HG02870 (cell line): Measurements from ENCODE around the gene ABLIM3.

Source experiments
- ATAC-seq: cut with Tn5 transposase; IDR thresholded peaks from one replicate; pipeline ENCODE4 v1.9.1; 2021; ENCODE audit warnings: mild to moderate bottlenecking, moderate library complexity; ENCODE audit not compliant: unreplicated experiment

ABLIM3 gene

DNA sequence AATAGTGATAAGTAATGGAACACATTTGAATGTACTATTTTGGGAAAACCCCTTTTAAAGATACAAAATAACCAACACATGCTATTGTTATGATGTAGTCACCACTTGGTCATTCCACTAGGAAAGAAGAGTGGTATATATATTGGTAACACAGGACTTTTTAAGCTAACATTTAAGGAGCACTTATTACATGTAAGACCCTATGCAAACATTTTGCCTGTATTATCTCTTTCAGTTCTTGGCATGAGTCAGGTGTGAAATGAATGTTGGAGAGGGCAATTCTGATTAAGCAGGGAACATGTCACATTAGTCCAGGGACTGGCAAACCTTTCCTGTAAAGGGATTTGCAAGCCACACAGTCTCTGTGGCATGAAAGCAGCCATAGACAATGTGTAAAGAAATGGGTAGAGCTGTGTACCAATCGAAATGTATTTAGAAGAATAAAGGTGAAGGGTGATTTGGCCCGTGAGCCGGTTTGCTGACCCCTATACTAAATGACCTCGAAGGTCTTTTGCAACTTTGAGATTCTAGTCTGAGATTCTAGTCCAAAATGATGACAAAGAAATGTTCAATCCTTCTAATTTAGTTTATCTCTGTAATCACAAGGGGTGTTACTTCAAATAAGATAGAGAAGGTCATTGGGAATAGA, 15.3 kb downstream of the ABLIM3 start:
- no peak for ATAC-seq

DNA sequence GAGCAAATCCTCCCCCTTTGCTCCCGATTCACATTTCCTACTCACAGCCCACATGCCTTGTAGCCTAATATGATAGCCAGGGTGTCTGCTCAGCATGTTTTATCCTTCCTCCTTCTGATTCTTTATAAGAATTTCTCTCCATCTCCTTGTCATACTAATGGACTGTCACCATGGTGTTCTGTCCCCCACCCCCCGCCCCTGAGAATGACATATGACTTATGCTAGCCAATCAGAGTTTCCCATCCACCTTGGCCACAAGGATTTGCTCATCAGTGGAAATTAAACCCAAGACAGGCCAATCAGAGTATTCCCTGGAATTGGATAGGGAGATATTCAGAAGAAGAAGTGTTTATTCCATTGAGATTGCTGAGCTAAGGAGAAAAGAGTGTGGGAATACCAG, 16.0 kb downstream of the ABLIM3 start:
- no peak for ATAC-seq

GRCh38 chr5:149160291-149160787, 19.0 kb downstream of the ABLIM3 start:
- ATAC-seq, result no peak

DNA sequence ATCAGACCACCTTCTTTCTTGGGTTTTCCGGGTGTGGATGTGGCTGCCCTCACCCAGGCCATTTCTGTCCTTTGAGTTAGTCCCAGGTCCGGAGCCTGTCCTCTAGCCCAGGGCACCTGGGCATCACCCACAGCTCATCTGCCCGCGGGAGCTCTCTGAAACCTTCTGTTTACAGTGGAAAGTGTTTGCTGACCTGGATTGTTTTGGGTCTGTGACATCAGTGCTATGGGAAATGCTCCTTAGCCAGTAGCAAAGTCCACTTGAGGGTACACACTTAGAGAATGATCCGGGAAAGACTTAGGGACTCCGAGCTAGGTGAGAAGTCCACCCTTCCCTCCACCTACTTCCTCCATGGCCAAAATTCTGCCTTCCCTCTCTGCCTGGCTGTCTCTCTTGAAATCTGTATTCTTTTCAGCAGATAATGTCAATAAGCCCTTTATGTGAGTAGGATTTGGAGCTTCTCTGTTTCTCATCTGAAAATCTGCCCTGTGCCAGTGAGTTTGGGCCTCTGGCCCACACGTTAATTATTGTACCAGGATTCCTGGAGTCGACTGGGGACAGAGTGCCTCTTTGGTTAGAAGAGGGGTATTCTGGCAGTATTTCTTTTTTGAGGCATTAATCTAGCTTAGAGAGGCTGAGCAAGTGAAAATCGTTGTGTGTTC, 19.9 kb downstream of the ABLIM3 start:
- no peak for ATAC-seq

DNA sequence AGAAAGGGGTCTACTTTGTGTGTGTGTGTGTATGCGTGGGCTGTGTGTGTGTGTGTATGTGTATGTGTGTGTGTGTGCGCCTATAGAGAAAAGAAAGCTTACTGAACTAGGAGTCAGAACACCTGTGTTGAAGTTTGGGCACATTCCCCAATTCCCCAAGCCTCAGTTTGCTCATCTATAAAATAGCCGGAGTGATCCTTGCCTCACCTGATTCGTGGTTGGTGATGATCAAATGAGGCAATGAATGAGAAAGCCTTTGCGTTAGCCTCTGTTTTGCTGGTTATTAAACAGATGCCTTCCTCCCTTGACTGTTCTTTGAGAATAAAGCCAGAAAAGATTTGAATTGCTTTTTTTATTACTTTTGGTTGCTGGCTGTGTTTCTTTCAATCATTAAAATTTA, 20.6 kb downstream of the ABLIM3 start:
- ATAC-seq, result no peak

DNA sequence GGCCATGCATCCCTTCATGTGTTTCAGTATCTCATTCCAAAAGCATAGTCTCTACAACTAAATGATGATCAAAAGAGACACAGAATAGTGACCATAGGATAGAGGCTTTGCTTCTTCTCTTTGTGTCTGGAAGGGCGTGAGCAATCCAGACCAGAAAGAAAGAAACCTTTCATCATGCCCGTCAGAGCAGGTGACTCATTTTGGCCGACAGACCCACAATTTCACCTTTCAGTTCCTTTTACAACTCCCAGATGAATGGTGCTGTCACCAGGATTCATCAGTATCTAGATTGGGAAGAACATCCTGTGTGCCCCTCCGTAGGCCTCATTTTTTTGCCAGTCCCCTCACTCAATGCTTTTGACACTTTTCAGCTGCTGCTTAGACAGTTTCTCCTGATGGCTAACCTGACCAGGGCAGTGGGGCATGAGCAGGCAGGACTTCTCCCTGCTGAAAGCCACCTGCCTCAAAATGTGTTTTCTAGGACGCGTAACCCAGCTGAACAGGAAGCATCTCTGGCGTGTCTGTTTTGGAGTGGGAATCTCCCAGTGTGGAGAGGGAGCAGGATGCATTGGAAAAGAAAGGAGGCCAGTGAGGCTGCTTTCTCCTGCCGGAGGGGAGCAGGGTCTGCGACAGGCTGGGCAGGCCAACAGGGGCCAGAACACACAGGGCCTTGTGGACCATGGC, 21.2 kb downstream of the ABLIM3 start:
- peak; percentile 81 for ATAC-seq

- no peak for ATAC-seq
Measured at GRCh38 chr5:149164731-149165130, 23.4 kb downstream of the ABLIM3 start.

DNA sequence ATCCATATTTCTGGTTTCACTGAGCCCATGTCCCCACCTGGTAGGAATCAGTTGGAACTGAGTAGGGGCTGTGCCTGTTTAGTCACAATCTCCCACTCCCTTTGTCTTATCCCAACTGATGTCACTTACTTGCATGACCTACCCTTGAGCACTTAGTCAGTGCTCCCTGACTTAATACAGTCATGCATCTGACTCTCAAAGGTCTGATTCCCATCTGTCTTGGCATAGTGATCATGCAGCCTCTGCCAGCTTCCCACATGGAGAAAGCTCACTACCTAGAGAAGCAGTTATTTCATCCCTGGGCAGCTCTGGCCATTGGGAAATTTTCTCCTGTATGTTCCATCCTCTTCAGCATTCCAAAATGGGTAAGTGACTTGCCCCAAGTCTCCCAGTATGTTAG, 24.8 kb downstream of the ABLIM3 start:
- no peak for ATAC-seq

DNA sequence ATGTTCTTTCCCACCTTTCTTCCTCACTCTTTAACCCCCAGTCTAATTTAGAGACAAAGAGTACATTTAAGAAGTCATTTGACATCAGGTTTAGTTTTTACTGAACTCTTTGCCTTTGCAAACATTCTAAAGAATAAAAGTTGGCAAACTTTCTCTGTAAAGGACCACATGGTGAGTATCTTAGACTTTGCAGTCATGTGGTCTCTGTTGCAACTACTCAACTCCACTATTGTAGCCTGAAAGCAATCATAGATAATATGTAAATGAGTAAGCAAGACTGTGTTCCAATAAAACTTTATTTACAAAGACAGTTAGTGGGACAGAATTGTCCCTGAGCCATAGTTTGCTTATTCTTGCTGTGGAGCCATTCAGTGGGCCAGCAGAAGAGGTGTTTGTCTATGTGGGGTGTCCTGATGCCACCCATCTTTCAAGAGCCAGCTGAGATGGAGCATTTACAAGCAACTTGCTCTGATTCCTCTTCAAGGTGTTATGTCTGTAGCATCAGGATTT, 25.4 kb downstream of the ABLIM3 start:
- no peak for ATAC-seq

DNA sequence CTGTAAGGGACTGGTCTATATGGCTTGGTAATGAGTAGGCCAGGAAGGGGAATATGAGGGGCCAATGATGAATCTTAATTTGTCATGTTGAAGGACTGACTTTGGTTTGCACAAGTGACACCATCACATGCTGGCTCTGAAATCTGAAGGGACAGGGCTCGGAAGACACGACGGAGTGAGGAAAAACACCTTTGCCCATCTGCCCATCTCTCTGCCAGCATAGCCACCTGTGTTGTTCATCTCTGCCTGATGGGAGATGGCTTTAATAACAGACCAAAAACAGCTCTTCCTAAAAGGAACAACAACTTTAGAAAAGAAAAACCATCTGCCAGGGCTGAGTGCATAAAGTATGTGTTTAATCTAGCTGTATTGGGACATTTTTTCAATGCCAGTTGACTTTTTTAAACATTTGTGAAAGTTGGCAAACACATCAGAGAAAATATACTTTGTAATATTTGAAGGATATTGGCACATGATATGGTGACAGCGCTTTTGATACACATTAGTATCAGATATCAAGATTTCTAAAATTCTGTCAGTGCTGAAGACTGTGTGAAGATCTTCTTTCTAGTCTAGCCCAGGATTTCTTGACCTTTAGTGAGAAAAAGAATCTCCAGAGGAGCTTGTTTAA, 27.1 kb downstream of the ABLIM3 start:
- ATAC-seq, result no peak

GRCh38 chr5:149170299-149170698, 29.0 kb downstream of the ABLIM3 start:
- no peak for ATAC-seq

GRCh38 chr5:149172261-149172660, 31.0 kb downstream of the ABLIM3 start:
- peak; percentile 77 for ATAC-seq

GRCh38 chr5:149172709-149173505, 31.6 kb downstream of the ABLIM3 start:
- ATAC-seq, result no peak

DNA sequence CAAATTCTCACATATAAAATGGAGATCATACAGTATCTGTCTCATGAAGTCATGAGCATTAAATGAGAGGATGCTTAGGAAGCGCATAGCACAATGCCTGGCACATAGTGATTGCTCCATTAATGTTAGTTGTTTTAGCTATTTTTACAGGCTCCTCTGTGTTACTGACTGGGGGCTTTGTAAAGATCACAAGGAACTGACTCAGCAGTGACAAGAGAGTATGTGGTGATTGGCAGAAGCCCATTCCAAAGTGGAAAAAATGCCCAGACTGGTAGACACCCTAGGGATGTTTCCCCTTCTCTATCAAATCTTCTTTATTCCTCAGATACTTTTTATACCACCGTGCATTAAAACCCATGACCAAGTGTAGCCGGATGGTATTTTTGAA, 33.5 kb downstream of the ABLIM3 start:
- ATAC-seq, result no peak

DNA sequence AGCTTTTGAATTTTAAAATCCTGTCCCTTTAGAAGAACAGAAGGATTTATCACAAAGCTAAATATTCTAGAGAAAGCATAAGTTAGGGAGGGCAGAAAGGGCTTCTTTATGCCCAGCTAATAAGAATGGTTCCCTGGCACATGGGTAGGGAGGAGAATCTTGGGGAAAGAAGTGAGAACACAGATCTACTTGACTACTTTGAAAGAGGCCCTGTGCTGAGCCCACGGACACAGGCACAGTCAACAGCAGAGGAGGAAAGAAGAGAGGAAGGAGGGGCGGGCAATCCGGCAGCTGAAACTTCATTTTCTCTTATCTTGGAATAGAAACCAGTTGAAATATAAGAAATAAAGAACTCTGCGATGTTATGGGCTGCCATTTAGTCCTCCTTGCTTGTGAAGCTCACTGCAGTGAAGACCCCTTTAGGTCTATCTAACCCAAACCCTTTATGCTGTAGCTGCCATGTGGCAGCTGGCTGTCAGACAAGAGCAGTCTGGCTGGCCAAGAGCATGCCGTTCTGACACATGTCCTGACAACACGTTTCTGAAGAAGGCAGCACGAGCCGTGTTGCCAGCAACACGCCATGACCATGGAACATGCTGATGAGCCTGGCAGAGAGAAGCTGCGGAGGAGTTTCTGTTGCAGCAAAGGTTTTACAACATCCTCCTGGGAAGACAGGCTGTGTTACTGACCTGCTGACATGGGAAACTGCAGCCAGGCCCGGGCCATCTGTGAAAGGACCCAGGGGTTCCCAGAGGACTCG, 34.2 kb downstream of the ABLIM3 start:
- ATAC-seq, result no peak

GRCh38 chr5:149177339-149177843, 36.1 kb downstream of the ABLIM3 start:
- ATAC-seq, result no peak

GRCh38 chr5:149177911-149178565, 36.7 kb downstream of the ABLIM3 start:
- ATAC-seq, result no peak

DNA sequence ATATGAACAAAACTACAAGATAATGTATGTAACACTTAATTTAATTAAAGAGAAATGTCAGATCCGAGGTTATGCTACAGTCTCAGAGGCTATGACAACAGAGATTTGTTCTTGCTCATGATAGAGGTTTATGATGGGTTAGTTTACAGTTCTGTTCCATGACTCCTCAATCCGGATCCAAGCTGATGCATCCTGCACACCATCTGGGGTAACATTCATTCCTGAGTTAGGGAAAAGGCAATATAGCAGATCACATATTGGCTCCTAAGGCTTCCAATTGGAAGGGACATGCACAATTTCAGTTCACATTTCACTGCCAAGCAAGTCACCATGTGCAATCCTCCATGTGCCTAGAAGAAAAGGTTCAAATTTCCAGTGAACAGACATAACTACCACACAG, 40.4 kb downstream of the ABLIM3 start:
- ATAC-seq, result no peak

DNA sequence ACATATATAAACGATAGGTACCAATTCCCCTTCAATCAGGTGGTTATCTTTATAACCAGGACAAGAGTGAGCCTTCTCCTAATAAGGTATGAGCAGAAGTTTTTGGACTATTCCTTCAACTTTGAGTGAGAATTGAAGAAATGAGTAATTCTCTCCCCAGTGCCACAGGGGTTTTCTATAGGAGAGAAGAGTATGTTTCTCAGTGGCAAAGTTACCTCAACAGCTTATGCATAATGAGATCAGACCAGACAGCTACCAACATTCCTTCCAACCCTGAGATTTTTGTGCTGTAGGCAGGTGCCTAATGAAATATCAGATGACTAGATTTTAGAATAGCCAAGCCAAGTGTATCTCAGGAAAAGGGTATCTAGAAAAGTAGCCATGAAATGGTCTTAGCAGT, 40.9 kb downstream of the ABLIM3 start:
- ATAC-seq, result no peak
